Measurements from ENCODE around the gene ARID5B. TPM values are rescaled to one million over a fixed set of nuclear protein-coding genes. Genes with fewer than 3 reads are reported as not detected.

ARID5B gene
- polyA plus RNA-seq, 1 of the 3 experiments (the other 2 are of a cell fraction): 10.9 TPM

GRCh38 chr10:61871487-61871886 is 30.0 kb upstream of the ARID5B start:
- CTCF ChIA-PET: interaction anchor here (1.0 to 1.1 kb wide), 2 partner anchors 19 to 24 kb away, joined by 3 read pairs; no protein-coding TSS in a partner anchor
- H2AFZ ChIP-seq (ENCODE audit: low read depth): no peak overlapping the region

GRCh38 chr10:61877887-61878739 is 23.4 kb upstream of the ARID5B start:
- Histone ChIP-seq H3K9me3 (no peaks in the 10 kb centered on the region), H4K20me1 (ENCODE audit: insufficient read depth) (no peaks in the 10 kb centered on the region), H3K27ac (ENCODE audit: low read depth in 2 of 2, low read length in 1 of 2) (no peak overlapping the region), H3K4me1 (ENCODE audit: control insufficient read depth in 1 of 2, insufficient read depth in 2 of 2, low read depth in 1 of 2, low read length in 1 of 2) (peaks cover 0 to 9% of the 10 kb centered on the region in 2 experiments; a peak in 3 of 4 replicates), H3K9ac (no peak overlapping the region), H3K27me3 (ENCODE audit: insufficient read depth) (no peaks in the 10 kb centered on the region), H3F3A (replicated peaks; ENCODE audit: insufficient read depth) (peaks cover 4% of the 10 kb centered on the region), H3K36me3 (replicated peaks in 1 of 2; ENCODE audit: control insufficient read depth in 1 of 2, insufficient read depth in 2 of 2, low read length in 1 of 2) (no peaks in the 10 kb centered on the region), H3K9me2 (no peaks in the 10 kb centered on the region), H3K79me2 (ENCODE audit: insufficient read depth) (no peaks in the 10 kb centered on the region), H3K4me3 (ENCODE audit: low read depth in 2 of 2, low read length in 1 of 2) (no peak overlapping the region), H3K4me2 (no peak overlapping the region), H2AFZ (ENCODE audit: low read depth) (no peak overlapping the region)
- WGBS (ENCODE audit: low lambda C conversion rate): 79% methylated on average over 11 of the region's 11 CpGs
- CTCF ChIA-PET: interaction anchor here (1.6 to 3.4 kb wide), 2 partner anchors 9 to 19 kb away, joined by 4 to 13 read pairs; no protein-coding TSS in a partner anchor
- TF ChIP-seq EP300 (IDR thresholded peaks at IDR 0.05; ENCODE audit: borderline replicate concordance in 1 of 2, low read depth in 1 of 2, low read length in 1 of 2): no peak
- POLR2A ChIA-PET: no interaction called here
- DNase-seq: no peak

More at GRCh38 chr10:61871487-61871886, 30.0 kb upstream of the ARID5B start:
- Histone ChIP-seq H3K9ac (no peak overlapping the region), H3K4me1 (ENCODE audit: control insufficient read depth in 1 of 2, insufficient read depth in 2 of 2, low read depth in 1 of 2, low read length in 1 of 2) (peaks cover 0 to 18% of the 10 kb centered on the region in 2 experiments; a peak in 3 of 4 replicates), H3F3A (replicated peaks; ENCODE audit: insufficient read depth) (peaks cover 8% of the 10 kb centered on the region), H3K79me2 (ENCODE audit: insufficient read depth) (no peaks in the 10 kb centered on the region), H3K27me3 (ENCODE audit: insufficient read depth) (no peaks in the 10 kb centered on the region), H3K4me3 (ENCODE audit: low read depth in 2 of 2, low read length in 1 of 2) (no peak overlapping the region), H3K4me2 (no peak overlapping the region), H3K36me3 (replicated peaks in 1 of 2; ENCODE audit: control insufficient read depth in 1 of 2, insufficient read depth in 2 of 2, low read length in 1 of 2) (no peaks in the 10 kb centered on the region), H3K9me3 (no peaks in the 10 kb centered on the region), H3K9me2 (no peaks in the 10 kb centered on the region), H4K20me1 (ENCODE audit: insufficient read depth) (no peaks in the 10 kb centered on the region), H3K27ac (ENCODE audit: low read depth in 2 of 2, low read length in 1 of 2) (no peak overlapping the region)
- TF ChIP-seq MAX (IDR thresholded peaks at IDR 0.05; ENCODE audit: low read depth) (no peak), RCOR1 (IDR thresholded peaks at IDR 0.05; ENCODE audit: low read length) (no peak), CTCF (IDR thresholded peaks at IDR 0.05) (no peak), TCF12 (IDR thresholded peaks at IDR 0.05) (no peak), USF1 (IDR thresholded peaks at IDR 0.05; ENCODE audit: borderline replicate concordance, low read depth) (no peak)
- 86% methylated on average over 6 of the region's 6 CpGs for WGBS (ENCODE audit: low lambda C conversion rate)
- POLR2A ChIA-PET: no interaction called here
- DNase-seq: no peak

- Histone ChIP-seq H3K4me3 (ENCODE audit: low read depth in 2 of 2, low read length in 1 of 2) (no peak overlapping the region), H3K4me1 (ENCODE audit: control insufficient read depth in 1 of 2, insufficient read depth in 2 of 2, low read depth in 1 of 2, low read length in 1 of 2) (peaks cover 0 to 9% of the 10 kb centered on the region in 2 experiments; a peak in 2 of 4 replicates), H3K27ac (ENCODE audit: low read depth in 2 of 2, low read length in 1 of 2) (no peak overlapping the region), H3F3A (replicated peaks; ENCODE audit: insufficient read depth) (peaks cover 4% of the 10 kb centered on the region), H3K79me2 (ENCODE audit: insufficient read depth) (no peaks in the 10 kb centered on the region), H2AFZ (ENCODE audit: low read depth) (no peak overlapping the region), H3K4me2 (no peak overlapping the region), H3K9me2 (no peaks in the 10 kb centered on the region), H3K36me3 (replicated peaks in 1 of 2; ENCODE audit: control insufficient read depth in 1 of 2, insufficient read depth in 2 of 2, low read length in 1 of 2) (no peaks in the 10 kb centered on the region), H3K9ac (no peak overlapping the region), H4K20me1 (ENCODE audit: insufficient read depth) (no peaks in the 10 kb centered on the region), H3K27me3 (ENCODE audit: insufficient read depth) (no peaks in the 10 kb centered on the region), H3K9me3 (no peaks in the 10 kb centered on the region)
- ChIA-PET CTCF (interaction anchor here (1.2 to 3.4 kb wide), 2 partner anchors 18 to 152 kb away, joined by 4 to 13 read pairs; no protein-coding TSS in a partner anchor), POLR2A (no interaction called here)
- DNase-seq: no peak
- TF ChIP-seq POLR2AphosphoS5 (IDR thresholded peaks at IDR 0.05; ENCODE audit: low read depth, low read length): no peak
- TF ChIP-seq CHD2 (IDR thresholded peaks at IDR 0.05; ENCODE audit: low read length, partially characterized antibody): no peak
- TF ChIP-seq RFX5 (IDR thresholded peaks at IDR 0.05; ENCODE audit: low read length): no peak
- TF ChIP-seq REST (IDR thresholded peaks at IDR 0.05; ENCODE audit: low read depth, low read length): no peak
- no peak for TF ChIP-seq MXI1 (IDR thresholded peaks at IDR 0.05; ENCODE audit: low read depth, low read length)
- no peak for TF ChIP-seq USF2 (IDR thresholded peaks at IDR 0.05; ENCODE audit: borderline replicate concordance, low read depth, low read length)
- TF ChIP-seq MEF2A (IDR thresholded peaks at IDR 0.05; ENCODE audit: borderline replicate concordance, low read depth): no peak
Measured at GRCh38 chr10:61878740-61879068, 22.8 kb upstream of the ARID5B start.
